Cardiac muscle cell (in vitro differentiated cells and primary cell): ENCODE results near the gene AZIN2. TPM values are rescaled to one million over a fixed set of nuclear protein-coding genes. Genes with fewer than 3 reads are reported as not detected.
"Not testable (repeated sequence)": the region's sequence is repeated elsewhere in the genome, so short reads cannot be mapped to it uniquely, and the experiment has no call there.

Source experiments
- DNase-seq, 2 donors: peaks; one replicate each; pipeline versions ENCODE4 v3.0.0 to v3.0.0-alpha.2; 2010 to 2017; ENCODE audit warnings: low read depth in 1 of 2, low spot score in 1 of 2
- H3K27ac ChIP-seq: fragments of 200-600 bp; sonication (generic); 2 replicates; pipeline ENCODE4 v1.5.1; 2016
- H3K27me3 ChIP-seq: fragments of 200-600 bp; sonication (generic); 2 replicates; pipeline ENCODE4 v1.6.0; 2016; ENCODE audit warnings: control low read depth
- H3K36me3 ChIP-seq: fragments of 200-600 bp; sonication (generic); 2 replicates; pipeline ENCODE4 v1.5.1; 2016; ENCODE audit warnings: control low read depth
- H3K4me1 ChIP-seq: fragments of 200-600 bp; sonication (generic); 2 replicates; pipeline ENCODE4 v1.8.1; 2017; ENCODE audit warnings: low read depth, mild to moderate bottlenecking, mixed run types
- H3K4me3 ChIP-seq: fragments of 200-600 bp; sonication (generic); 2 replicates; pipeline ENCODE4 v1.5.1; 2016; ENCODE audit warnings: mild to moderate bottlenecking
- H3K9me3 ChIP-seq: fragments of 200-600 bp; sonication (generic); 2 replicates; pipeline ENCODE4 v1.5.1; 2017; ENCODE audit warnings: low read depth, mild to moderate bottlenecking, control low read depth
- CTCF ChIP-seq: IDR thresholded peaks from 2 replicates; pipeline ENCODE4 v1.5.1; 2012; ENCODE audit warnings: low read depth, mild to moderate bottlenecking, low read length
- polyA plus RNA-seq: library from polyadenylated mRNA; unstranded; fragments of >200 nt; fragmentation: Nextera tagmentation; extraction: Ambion mirVana; gene quantifications from 2 replicates; pipeline ENCODE4 v1.2.1, GENCODE V29; 2016
- total RNA-seq: library from RNA; depleted of rRNA; stranded (reverse); fragments of >200 nt; gene quantifications from 2 replicates; pipeline ENCODE4 v1.2.3, GENCODE V29; 2016

AZIN2 gene
- total and polyA plus RNA-seq, 2 experiments from 2014 or later = 7.7 to 18.6 TPM

- H3K36me3 ChIP-seq = no peaks in the 10 kb centered on the region
- no peak overlapping the region for H3K4me3 ChIP-seq
These were observed 52.6 kb downstream of the AZIN2 start for GRCh38 chr1:33133478-33134105.

GRCh38 chr1:33136041-33136440 lies 55.1 kb downstream of the AZIN2 start:
- H3K4me3 ChIP-seq, H3K27ac ChIP-seq, H3K27me3 ChIP-seq, DNase-seq, H3K9me3 ChIP-seq, H3K36me3 ChIP-seq, H3K4me1 ChIP-seq: not testable (repeated sequence)

More at GRCh38 chr1:33133478-33134105, 52.6 kb downstream of the AZIN2 start:
- Histone ChIP-seq H3K9me3 (no peaks in the 10 kb centered on the region), H3K27me3 (no peaks in the 10 kb centered on the region), H3K27ac (no peak overlapping the region), H3K4me1 (no peaks in the 10 kb centered on the region)
- no peak for TF ChIP-seq CTCF
- no peak for DNase-seq

- H3K4me1 ChIP-seq = no peaks in the 10 kb centered on the region
- TF ChIP-seq CTCF = peak; percentile 75
- no peaks in the 10 kb centered on the region for H3K36me3 ChIP-seq
- H3K9me3 ChIP-seq = no peaks in the 10 kb centered on the region
- peak; percentile 68 to 73 for DNase-seq
- H3K4me3 ChIP-seq = no peak overlapping the region
- no peak overlapping the region for H3K27ac ChIP-seq
- no peaks in the 10 kb centered on the region for H3K27me3 ChIP-seq
These were observed 56.8 kb downstream of the AZIN2 start for GRCh38 chr1:33137800-33138199.

GRCh38 chr1:33140153-33141149 lies 59.5 kb downstream of the AZIN2 start:
- Histone ChIP-seq H3K9me3 (no peaks in the 10 kb centered on the region), H3K36me3 (no peaks in the 10 kb centered on the region), H3K27ac (no peak overlapping the region), H3K27me3 (no peaks in the 10 kb centered on the region), H3K4me3 (no peak overlapping the region), H3K4me1 (no peaks in the 10 kb centered on the region)
- TF ChIP-seq CTCF = peak; percentile 23
- DNase-seq = peak in 1 of 2 donors; percentile 39

- no peaks in the 10 kb centered on the region for H3K36me3 ChIP-seq
- no peaks in the 10 kb centered on the region for H3K4me1 ChIP-seq
- DNase-seq = no peak
- no peak for TF ChIP-seq CTCF
- no peak overlapping the region for H3K4me3 ChIP-seq
- H3K9me3 ChIP-seq = no peaks in the 10 kb centered on the region
- H3K27me3 ChIP-seq = no peaks in the 10 kb centered on the region
- H3K27ac ChIP-seq = no peak overlapping the region
These were observed 60.3 kb downstream of the AZIN2 start for GRCh38 chr1:33141216-33141615.

- TF ChIP-seq CTCF = no peak
- Histone ChIP-seq H3K4me1 (no peaks in the 10 kb centered on the region), H3K27me3 (no peaks in the 10 kb centered on the region), H3K4me3 (no peak overlapping the region), H3K9me3 (no peaks in the 10 kb centered on the region), H3K36me3 (no peaks in the 10 kb centered on the region), H3K27ac (no peak overlapping the region)
- DNase-seq = no peak
These were observed 60.8 kb downstream of the AZIN2 start for GRCh38 chr1:33141781-33142180.
